ENCODE data around the gene PALLD. TPM values are rescaled to one million over a fixed set of nuclear protein-coding genes. Genes with fewer than 3 reads are reported as not detected.

PALLD gene
- total and polyA plus RNA-seq, 2 of the 8 experiments (the other 6 are each of a cell fraction or from before 2014, with no cell fraction given) = 10.5 to 25.0 TPM

DNA sequence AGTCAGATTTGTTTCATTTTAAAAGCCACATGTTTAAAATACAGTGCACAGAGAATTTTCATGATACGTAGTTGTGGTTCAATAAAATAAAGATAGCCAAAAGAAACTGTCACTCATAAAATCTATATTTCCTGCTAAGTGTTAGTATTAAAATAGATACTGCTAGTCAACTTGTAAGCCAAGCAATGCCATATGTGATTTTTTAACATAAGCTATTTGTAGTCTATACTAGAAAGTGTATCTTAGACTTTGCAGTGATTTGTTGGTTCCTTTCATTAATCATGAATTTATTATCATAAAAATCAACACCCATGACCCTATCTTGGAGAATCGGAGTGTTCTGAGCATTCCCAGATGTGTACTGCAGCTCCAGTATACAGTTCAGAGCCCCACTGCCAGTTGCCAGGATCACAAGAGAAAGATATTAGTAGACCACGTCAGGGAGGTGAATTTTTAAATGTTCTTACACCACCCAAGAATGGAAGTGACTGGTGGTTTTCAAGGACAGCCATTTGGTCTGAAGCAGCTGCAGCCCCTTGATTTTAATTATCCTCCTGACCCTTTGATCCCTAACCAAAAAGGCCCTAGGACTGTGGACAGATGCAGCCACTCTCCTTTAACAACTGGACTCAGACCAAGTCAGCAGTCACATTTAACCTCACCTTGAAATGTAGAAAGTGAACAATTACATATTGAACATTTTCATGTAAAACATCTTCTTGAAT, 163.1 kb downstream of the PALLD start (continued):
- TF ChIP-seq BACH1 (IDR thresholded peaks at IDR 0.05; ENCODE audit: low read length) (no peak), JUN (IDR thresholded peaks at IDR 0.05; ENCODE audit: low read depth, low read length) (no peak), RBBP5 (IDR thresholded peaks at IDR 0.05; ENCODE audit: borderline replicate concordance, low read depth, low read length) (no peak)

Data from H1 (cell line).